Liver (tissue), 3 donors: Measurements from ENCODE around the gene UBTD1.

Experiments
- CTCF ChIP-seq: fragments of 150-350 bp; IDR thresholded peaks from 2 replicates; pipeline ENCODE4 v1.5.1; 2017; ENCODE audit warnings: improper control_type of control experiment, low read depth, low read length; ENCODE audit not compliant: missing input control
- GABPA ChIP-seq, 2 donors: IDR thresholded peaks in 1 of 2; conservative IDR thresholded peaks in 1 of 2; 2 replicates each; pipeline ENCODE4 v1.6.1; 2016; ENCODE audit warnings: antibody characterized with exemption in 2 of 2, mild to moderate bottlenecking in 1 of 2, moderate library complexity in 1 of 2
- SP1 ChIP-seq: IDR thresholded peaks from 2 replicates; pipeline ENCODE4 v1.6.1; 2018; ENCODE audit warnings: antibody characterized with exemption, mild to moderate bottlenecking
- TAF1 ChIP-seq: conservative IDR thresholded peaks from 2 replicates; pipeline ENCODE4 v1.6.1; 2016; ENCODE audit warnings: antibody characterized with exemption, mild to moderate bottlenecking
- donor health status: healthy.
- donor health status: healthy.

GRCh38 chr10:97553575-97554031 lies 54.9 kb downstream of the UBTD1 start:
- TF ChIP-seq CTCF (peak; percentile 80), TAF1 (no peak), GABPA (IDR thresholded peaks at IDR 0.05 in 1 of 2, conservative IDR thresholded peaks at IDR 0.05 in 1 of 2) (no peak), SP1 (no peak)
